GM10248 (cell line): Measurements from ENCODE around the gene USP16.
"Not testable (repeated sequence)": the region's sequence is repeated elsewhere in the genome, so short reads cannot be mapped to it uniquely, and the experiment has no call there.

Experiments
- CTCF ChIA-PET: fragments of 300-600 bp; sonication (Branson Sonifier 250); formaldehyde crosslinking; extraction: SDS; loops from one replicate; lab custom pipeline; 2021; ENCODE audit warnings: antibody characterized with exemption; lab: Yijun Ruan, JAX
- POLR2A ChIA-PET: fragments of 350-650 bp; sonication (Branson Sonifier 250); formaldehyde crosslinking; extraction: SDS; loops from one replicate; lab custom pipeline; 2020; ENCODE audit warnings: antibody characterized with exemption; lab: Yijun Ruan, JAX
- DNase-seq: peaks from one replicate; pipeline ENCODE4 v3.0.0; 2012; ENCODE audit errors: extremely low spot score
- CTCF ChIP-seq: IDR thresholded peaks from 2 replicates; pipeline ENCODE4 v1.5.1; 2012; ENCODE audit warnings: mild to moderate bottlenecking, low read depth; ENCODE audit errors: extremely low read depth, missing control alignments, control extremely low read depth

The USP16 gene

DNA sequence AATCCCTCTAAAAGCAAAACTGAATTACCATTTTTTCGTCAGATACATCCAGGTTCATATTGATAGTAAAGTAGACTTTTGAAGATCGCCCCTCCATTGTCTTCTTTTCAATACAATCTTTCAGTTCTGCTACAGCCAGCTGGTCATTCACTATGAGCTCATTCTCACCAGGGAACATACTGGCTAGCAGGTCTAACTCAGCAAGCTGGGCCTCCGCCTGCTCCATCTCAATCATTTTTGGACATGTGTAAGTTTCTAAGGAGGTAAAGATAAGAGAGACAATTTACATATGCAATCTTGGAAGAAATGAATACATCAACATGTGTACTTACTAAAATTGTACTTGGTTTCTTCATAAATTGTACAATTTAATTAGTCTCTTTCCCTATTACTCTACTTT, 16.1 kb upstream of the USP16 start:
- CTCF ChIA-PET, result interaction anchor here (1.2 to 1.4 kb wide), 2 partner anchors 15 to 16 kb away, joined by 4 read pairs; partner anchors contain the start of gene USP16
- POLR2A ChIA-PET, result no interaction called here
- no peak for TF ChIP-seq CTCF
- DNase-seq, result no peak

- DNase-seq, CTCF ChIA-PET, POLR2A ChIA-PET: not testable (repeated sequence)
These were observed 13.2 kb upstream of the USP16 start for GRCh38 chr21:29011236-29011635.

GRCh38 chr21:29017639-29018237, 6.7 kb upstream of the USP16 start:
- CTCF ChIA-PET, result interaction anchor here (0.9 to 1.7 kb wide), 3 partner anchors 10 to 20 kb away, joined by 3 to 6 read pairs (median 4); no protein-coding TSS in a partner anchor
- peak; percentile 22 for DNase-seq
- POLR2A ChIA-PET, result no interaction called here
- TF ChIP-seq CTCF, result no peak

DNA sequence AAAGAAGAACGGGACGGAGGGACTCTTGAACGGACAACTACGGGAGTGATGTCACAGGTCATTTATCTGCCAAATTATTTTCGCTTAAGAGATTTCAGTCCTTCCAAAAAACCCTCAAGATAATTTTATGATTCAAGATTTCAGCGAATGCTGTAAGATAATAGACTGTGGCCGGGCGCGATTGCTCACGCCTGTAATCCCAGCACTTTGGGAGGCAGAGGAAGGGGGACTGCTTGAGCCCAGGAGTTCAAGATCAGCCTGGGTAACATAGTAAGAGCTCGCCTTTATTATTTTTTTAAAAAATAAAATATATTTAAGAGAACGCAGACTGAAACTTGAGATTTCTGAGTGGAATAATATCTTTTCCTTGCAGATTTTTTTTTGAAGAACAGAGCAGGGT, 5.9 kb upstream of the USP16 start:
- ChIA-PET POLR2A (interaction anchor here (1.0 kb wide), 2 partner anchors 16 to 26 kb away, joined by 4 to 6 read pairs; partner anchors contain the start of gene LTN1), CTCF (interaction anchor here (1.1 to 1.7 kb wide), 4 partner anchors 9 to 26 kb away, joined by 3 to 6 read pairs (median 3); partner anchors contain the start of gene LTN1)
- TF ChIP-seq CTCF, result no peak
- no peak for DNase-seq

GRCh38 chr21:29022166-29022565, 2.3 kb upstream of the USP16 start:
- ChIA-PET CTCF (interaction anchor here (1.4 to 2.4 kb wide), 3 partner anchors 9 to 32 kb away, joined by 3 to 6 read pairs (median 6); no protein-coding TSS in a partner anchor), POLR2A (interaction anchor here (1.1 to 2.6 kb wide), 2 partner anchors 9 to 19 kb away, joined by 5 to 12 read pairs; no protein-coding TSS in a partner anchor)
- TF ChIP-seq CTCF, result no peak
- no peak for DNase-seq

GRCh38 chr21:29025328-29025713, 853 bp downstream of the USP16 start:
- TF ChIP-seq CTCF, result no peak
- DNase-seq, result no peak
- POLR2A ChIA-PET, result interaction anchor here (0.8 to 2.1 kb wide), 3 partner anchors 23 to 275 kb away, joined by 3 to 13 read pairs (median 3); no protein-coding TSS in a partner anchor
- CTCF ChIA-PET, result interaction anchor here (0.9 to 2.2 kb wide), 4 partner anchors 23 to 208 kb away, joined by 3 to 7 read pairs (median 3); no protein-coding TSS in a partner anchor

DNA sequence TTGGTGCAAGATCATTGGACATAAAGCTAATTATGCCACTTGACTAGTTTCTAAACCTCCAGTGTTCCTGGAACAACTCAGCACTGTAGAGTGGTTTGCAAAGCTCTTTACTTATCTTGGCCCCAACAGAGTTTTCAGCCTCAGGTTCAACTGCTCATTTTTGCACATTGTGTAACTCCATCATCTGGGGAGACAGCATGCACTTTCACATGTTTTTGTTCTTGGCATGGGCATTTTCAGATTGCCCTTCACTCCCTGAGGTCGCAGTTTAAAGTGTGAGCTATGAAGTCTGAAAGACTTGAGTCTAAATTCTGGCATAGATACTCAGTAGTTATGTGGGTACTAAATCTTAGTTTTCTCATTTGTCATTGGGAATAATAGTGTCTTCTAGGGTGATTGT, 5.1 kb downstream of the USP16 start:
- POLR2A ChIA-PET, result no interaction called here
- no peak for DNase-seq
- no peak for TF ChIP-seq CTCF
- CTCF ChIA-PET, result interaction anchor here (1.1 to 2.0 kb wide), 3 partner anchors 9 to 40 kb away, joined by 4 to 6 read pairs (median 6); no protein-coding TSS in a partner anchor
